Activated CD4-positive, alpha-beta T cell treated with anti-CD3 and anti-CD28 coated beads, Interleukin-2, amount 10 ng/mL, durations not matched to agents 24 days and 14 days (primary cell): Measurements from ENCODE around the gene MAP3K6. TPM values are rescaled to one million over a fixed set of nuclear protein-coding genes. Genes with fewer than 3 reads are reported as not detected.

Experiments used
- DNase-seq: peaks from one replicate; pipeline ENCODE4 v3.0.0; 2022
- H3K27ac Mint-ChIP-seq: one replicate; pipeline ENCODE4 v1.8.0; 2022; ENCODE audit warnings: mild to moderate bottlenecking, mixed read lengths
- H3K27me3 Mint-ChIP-seq: one replicate; pipeline ENCODE4 v1.8.0; 2022; ENCODE audit warnings: mixed read lengths
- H3K36me3 Mint-ChIP-seq: one replicate; pipeline ENCODE4 v1.8.0; 2022; ENCODE audit warnings: low read depth, mild to moderate bottlenecking, mixed read lengths
- H3K4me1 Mint-ChIP-seq: one replicate; pipeline ENCODE4 v1.8.0; 2021; ENCODE audit warnings: mixed read lengths
- H3K4me3 Mint-ChIP-seq: one replicate; pipeline ENCODE4 v1.8.0; 2022; ENCODE audit warnings: mild to moderate bottlenecking, moderate library complexity, mixed read lengths
- H3K9me3 Mint-ChIP-seq: one replicate; pipeline ENCODE4 v1.8.0; 2021; ENCODE audit warnings: mixed read lengths
- intact Hi-C: fragments of 100-400 bp; cut with micrococcal nuclease; formaldehyde crosslinking; loops from one replicate; pipeline ENCODE4 v1.15.1; 2023
- total RNA-seq: library from RNA; stranded (reverse); gene quantifications from 2 replicates; pipeline ENCODE4 v1.2.3, GENCODE V29; 2022

The MAP3K6 gene
- total RNA-seq, 1 donor from 2014 or later = 13.2 TPM

- Mint-ChIP-seq H3K4me3 (no peak overlapping the region), H3K36me3 (no peaks in the 10 kb centered on the region), H3K9me3 (no peaks in the 10 kb centered on the region), H3K4me1 (peaks cover 4% of the 10 kb centered on the region), H3K27me3 (no peaks in the 10 kb centered on the region), H3K27ac (no peak overlapping the region)
- intact Hi-C loops = no loop called here
- DNase-seq = no peak
Measured at GRCh38 chr1:27400963-27401341, 34.2 kb upstream of the MAP3K6 start.

GRCh38 chr1:27400082-27400962 lies 33.6 kb upstream of the MAP3K6 start:
- no peaks in the 10 kb centered on the region for H3K9me3 Mint-ChIP-seq
- no peak overlapping the region for H3K4me3 Mint-ChIP-seq
- no peaks in the 10 kb centered on the region for H3K36me3 Mint-ChIP-seq
- H3K4me1 Mint-ChIP-seq = peaks cover 4% of the 10 kb centered on the region
- intact Hi-C loops = no loop called here
- no peak overlapping the region for H3K27ac Mint-ChIP-seq
- DNase-seq = no peak
- H3K27me3 Mint-ChIP-seq = no peaks in the 10 kb centered on the region

GRCh38 chr1:27399251-27400025 lies 32.7 kb upstream of the MAP3K6 start:
- H3K27me3 Mint-ChIP-seq = no peaks in the 10 kb centered on the region
- no peaks in the 10 kb centered on the region for H3K36me3 Mint-ChIP-seq
- intact Hi-C loops = no loop called here
- DNase-seq = no peak
- H3K9me3 Mint-ChIP-seq = no peaks in the 10 kb centered on the region
- no peak overlapping the region for H3K4me3 Mint-ChIP-seq
- H3K27ac Mint-ChIP-seq = no peak overlapping the region
- H3K4me1 Mint-ChIP-seq = peaks cover 6% of the 10 kb centered on the region

GRCh38 chr1:27398405-27399149 lies 31.8 kb upstream of the MAP3K6 start:
- no peak for DNase-seq
- Mint-ChIP-seq H3K4me3 (no peak overlapping the region), H3K27me3 (no peaks in the 10 kb centered on the region), H3K4me1 (peaks cover 4% of the 10 kb centered on the region), H3K36me3 (no peaks in the 10 kb centered on the region), H3K9me3 (no peaks in the 10 kb centered on the region), H3K27ac (no peak overlapping the region)
- intact Hi-C loops = no loop called here

- no peak overlapping the region for H3K27ac Mint-ChIP-seq
- no peaks in the 10 kb centered on the region for H3K9me3 Mint-ChIP-seq
- no peaks in the 10 kb centered on the region for H3K27me3 Mint-ChIP-seq
- DNase-seq = no peak
- H3K36me3 Mint-ChIP-seq = no peaks in the 10 kb centered on the region
- peaks cover 3% of the 10 kb centered on the region for H3K4me1 Mint-ChIP-seq
- intact Hi-C loops = no loop called here
- H3K4me3 Mint-ChIP-seq = no peak overlapping the region
Measured at GRCh38 chr1:27397749-27398148, 31.0 kb upstream of the MAP3K6 start.

- no peak overlapping the region for H3K27ac Mint-ChIP-seq
- H3K36me3 Mint-ChIP-seq = no peaks in the 10 kb centered on the region
- H3K9me3 Mint-ChIP-seq = no peaks in the 10 kb centered on the region
- no peak for DNase-seq
- peaks cover 6% of the 10 kb centered on the region for H3K4me1 Mint-ChIP-seq
- H3K4me3 Mint-ChIP-seq = no peak overlapping the region
- peaks cover 1% of the 10 kb centered on the region for H3K27me3 Mint-ChIP-seq
- intact Hi-C loops = no loop called here
Measured at GRCh38 chr1:27397110-27397509, 30.3 kb upstream of the MAP3K6 start.

- no peak overlapping the region for H3K27ac Mint-ChIP-seq
- H3K9me3 Mint-ChIP-seq = no peaks in the 10 kb centered on the region
- intact Hi-C loops = loop anchor here (1.0 kb wide), 1 partner anchor 95 kb away; no protein-coding TSS in a partner anchor
- H3K36me3 Mint-ChIP-seq = no peaks in the 10 kb centered on the region
- peaks cover 12% of the 10 kb centered on the region for H3K4me1 Mint-ChIP-seq
- no peak overlapping the region for H3K4me3 Mint-ChIP-seq
- peak; percentile 94 for DNase-seq
- H3K27me3 Mint-ChIP-seq = peaks cover 5% of the 10 kb centered on the region
Measured at GRCh38 chr1:27395441-27396195, 28.9 kb upstream of the MAP3K6 start.

GRCh38 chr1:27394925-27395324 lies 28.2 kb upstream of the MAP3K6 start:
- intact Hi-C loops = loop anchor here (1.0 kb wide), 1 partner anchor 95 kb away; no protein-coding TSS in a partner anchor
- Mint-ChIP-seq H3K4me1 (peaks cover 12% of the 10 kb centered on the region), H3K27me3 (peaks cover 10% of the 10 kb centered on the region), H3K27ac (no peak overlapping the region), H3K36me3 (no peaks in the 10 kb centered on the region), H3K9me3 (no peaks in the 10 kb centered on the region), H3K4me3 (no peak overlapping the region)
- DNase-seq = no peak

GRCh38 chr1:27394282-27394658 lies 27.5 kb upstream of the MAP3K6 start:
- DNase-seq = no peak
- Mint-ChIP-seq H3K4me1 (peaks cover 12% of the 10 kb centered on the region), H3K9me3 (no peaks in the 10 kb centered on the region), H3K27ac (no peak overlapping the region), H3K4me3 (peak overlapping the region; percentile 32), H3K27me3 (peaks cover 12% of the 10 kb centered on the region), H3K36me3 (no peaks in the 10 kb centered on the region)
- intact Hi-C loops = no loop called here

GRCh38 chr1:27393641-27394281 lies 27.0 kb upstream of the MAP3K6 start:
- Mint-ChIP-seq H3K36me3 (no peaks in the 10 kb centered on the region), H3K27me3 (peaks cover 12% of the 10 kb centered on the region), H3K4me1 (peaks cover 12% of the 10 kb centered on the region), H3K4me3 (peak overlapping the region; percentile 85), H3K9me3 (no peaks in the 10 kb centered on the region), H3K27ac (no peak overlapping the region)
- intact Hi-C loops = no loop called here
- DNase-seq = no peak

GRCh38 chr1:27392778-27393635 lies 26.2 kb upstream of the MAP3K6 start:
- Mint-ChIP-seq H3K36me3 (no peaks in the 10 kb centered on the region), H3K27ac (peak overlapping the region; percentile 72), H3K9me3 (no peaks in the 10 kb centered on the region), H3K27me3 (peaks cover 12% of the 10 kb centered on the region), H3K4me1 (peaks cover 13% of the 10 kb centered on the region), H3K4me3 (peak overlapping the region; percentile 85)
- DNase-seq = no peak
- intact Hi-C loops = loop anchor here (1.0 kb wide), 4 partner anchors 27 to 270 kb away; partner anchors contain the start of genes MAP3K6 and TMEM222
